ENCODE results near the gene SCYGR5.

DNA sequence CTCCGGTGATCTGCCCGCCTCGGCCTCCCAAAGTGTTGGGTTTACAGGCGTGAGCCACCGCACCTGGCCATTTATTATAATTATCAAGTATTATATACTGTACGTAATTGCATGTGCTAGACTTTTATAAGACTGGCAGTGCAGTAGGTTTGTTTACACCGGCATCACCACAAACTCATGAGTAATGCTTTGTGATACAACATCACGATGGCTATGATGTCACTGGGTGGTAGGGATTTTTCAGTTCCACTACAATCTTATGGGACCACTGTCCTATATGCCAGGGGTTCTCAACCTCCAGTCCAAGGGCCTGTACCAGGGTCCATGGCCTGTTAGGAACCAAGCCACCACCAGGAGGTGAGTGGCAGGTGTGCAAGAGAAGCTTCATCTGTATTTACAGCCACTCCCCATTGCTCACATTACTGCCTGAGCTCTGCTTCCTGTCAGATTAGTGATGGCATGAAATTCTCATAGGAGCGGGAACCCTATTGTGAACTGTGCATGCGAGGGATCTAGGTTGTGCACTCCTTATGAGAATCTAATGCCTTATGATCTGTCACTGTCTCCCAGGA is 39.9 kb upstream of the SCYGR5 start:
- TF ChIP-seq POLR2A (IDR thresholded peaks at IDR 0.05; ENCODE audit: control extremely low read depth in 1 of 2, low read depth in 2 of 2, low read length in 2 of 2) = no peak
- TF ChIP-seq HDAC6 (IDR thresholded peaks at IDR 0.05; ENCODE audit: low read depth, low read length) = no peak
- TF ChIP-seq, protein P1, sequence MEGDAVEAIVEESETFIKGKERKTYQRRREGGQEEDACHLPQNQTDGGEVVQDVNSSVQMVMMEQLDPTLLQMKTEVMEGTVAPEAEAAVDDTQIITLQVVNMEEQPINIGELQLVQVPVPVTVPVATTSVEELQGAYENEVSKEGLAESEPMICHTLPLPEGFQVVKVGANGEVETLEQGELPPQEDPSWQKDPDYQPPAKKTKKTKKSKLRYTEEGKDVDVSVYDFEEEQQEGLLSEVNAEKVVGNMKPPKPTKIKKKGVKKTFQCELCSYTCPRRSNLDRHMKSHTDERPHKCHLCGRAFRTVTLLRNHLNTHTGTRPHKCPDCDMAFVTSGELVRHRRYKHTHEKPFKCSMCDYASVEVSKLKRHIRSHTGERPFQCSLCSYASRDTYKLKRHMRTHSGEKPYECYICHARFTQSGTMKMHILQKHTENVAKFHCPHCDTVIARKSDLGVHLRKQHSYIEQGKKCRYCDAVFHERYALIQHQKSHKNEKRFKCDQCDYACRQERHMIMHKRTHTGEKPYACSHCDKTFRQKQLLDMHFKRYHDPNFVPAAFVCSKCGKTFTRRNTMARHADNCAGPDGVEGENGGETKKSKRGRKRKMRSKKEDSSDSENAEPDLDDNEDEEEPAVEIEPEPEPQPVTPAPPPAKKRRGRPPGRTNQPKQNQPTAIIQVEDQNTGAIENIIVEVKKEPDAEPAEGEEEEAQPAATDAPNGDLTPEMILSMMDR (IDR thresholded peaks at IDR 0.05; ENCODE audit: control extremely low read depth in 1 of 3, insufficient read depth in 1 of 3, low read depth in 1 of 3, low read length in 3 of 3) = no peak
- no peak for TF ChIP-seq SP1 (IDR thresholded peaks at IDR 0.05; ENCODE audit: low read depth, low read length)
- no peak for TF ChIP-seq NANOG (IDR thresholded peaks at IDR 0.05; ENCODE audit: insufficient read depth, low read depth, low read length, poor library complexity, severe bottlenecking)
- no peak for TF ChIP-seq TBP (IDR thresholded peaks at IDR 0.05; ENCODE audit: low read depth, low read length)
